ENCODE data around the gene POLR2C. TPM values are rescaled to one million over a fixed set of nuclear protein-coding genes. Genes with fewer than 3 reads are reported as not detected.

POLR2C gene
- total RNA-seq, 5 donors from 2014 or later (not counting 1 experiment from before 2014, with no cell fraction given) = 63.8 to 93.9 (median 69.0) TPM

- H3K4me3 ChIP-seq (ENCODE audit: control insufficient read depth in 1 of 2, extremely low read depth in 1 of 2, low read length in 1 of 2) = no peak overlapping the region
- ATAC-seq (replicated peaks in 1 of 4) = no peak
- Mint-ChIP-seq H3K4me3 (no peak overlapping the region), H3K36me3 (peaks cover 7% of the 10 kb centered on the region), H3K27me3 (no peaks in the 10 kb centered on the region), H3K9me3 (no peaks in the 10 kb centered on the region), H3K27ac (no peak overlapping the region), H3K4me1 (no peaks in the 10 kb centered on the region)
- 74% methylated on average over 11 of the region's 13 CpGs for WGBS (ENCODE audit: insufficient coverage)
- no peaks in the 10 kb centered on the region for H3K9me3 ChIP-seq
- H3K27ac ChIP-seq (ENCODE audit: low read length) = no peak overlapping the region
- no peaks in the 10 kb centered on the region for H3K4me1 ChIP-seq (ENCODE audit: control insufficient read depth in 1 of 2, extremely low read depth in 1 of 2, insufficient read depth in 2 of 2, low read length in 2 of 2)
- H3K27me3 ChIP-seq (replicated peaks in 1 of 2; ENCODE audit: control insufficient read depth in 2 of 2, extremely low read depth in 1 of 2, insufficient read depth in 2 of 2, low read length in 1 of 2) = peaks cover 0 to 20% of the 10 kb centered on the region in 2 experiments
- H3K36me3 ChIP-seq (ENCODE audit: control insufficient read depth in 2 of 2, extremely low read depth in 1 of 2, insufficient read depth in 1 of 2, low read length in 1 of 2) = peaks cover 0 to 5% of the 10 kb centered on the region in 2 donors
- ChIA-PET POLR2A (no interaction called here), CTCF (no interaction called here)
- DNase-seq = no peak
Observed at GRCh38 chr16:57507136-57508034, 44.9 kb downstream of the POLR2C start.

GRCh38 chr16:57508035-57508425 is 45.6 kb downstream of the POLR2C start:
- Mint-ChIP-seq H3K27me3 (no peaks in the 10 kb centered on the region), H3K9me3 (no peaks in the 10 kb centered on the region), H3K4me1 (no peaks in the 10 kb centered on the region), H3K36me3 (peaks cover 10% of the 10 kb centered on the region), H3K27ac (no peak overlapping the region), H3K4me3 (no peak overlapping the region)
- H3K4me3 ChIP-seq (ENCODE audit: control insufficient read depth in 1 of 2, extremely low read depth in 1 of 2, low read length in 1 of 2) = no peak overlapping the region
- no peaks in the 10 kb centered on the region for H3K4me1 ChIP-seq (ENCODE audit: control insufficient read depth in 1 of 2, extremely low read depth in 1 of 2, insufficient read depth in 2 of 2, low read length in 2 of 2)
- ATAC-seq (replicated peaks in 1 of 4) (no peak), DNase-seq (no peak)
- no peak overlapping the region for H3K27ac ChIP-seq (ENCODE audit: low read length)
- peaks cover 0 to 20% of the 10 kb centered on the region in 2 experiments for H3K27me3 ChIP-seq (replicated peaks in 1 of 2; ENCODE audit: control insufficient read depth in 2 of 2, extremely low read depth in 1 of 2, insufficient read depth in 2 of 2, low read length in 1 of 2)
- CTCF ChIA-PET = no interaction called here
- WGBS (ENCODE audit: insufficient coverage) = 89% methylated on average over 2 of the region's 3 CpGs
- no peaks in the 10 kb centered on the region for H3K9me3 ChIP-seq
- POLR2A ChIA-PET = no interaction called here
- H3K36me3 ChIP-seq (ENCODE audit: control insufficient read depth in 2 of 2, extremely low read depth in 1 of 2, insufficient read depth in 1 of 2, low read length in 1 of 2) = peaks cover 4 to 9% of the 10 kb centered on the region in 2 donors

GRCh38 chr16:57509231-57509923 is 46.9 kb downstream of the POLR2C start:
- H3K9me3 ChIP-seq = no peaks in the 10 kb centered on the region
- 92% methylated on average over 2 of the region's 12 CpGs for WGBS (ENCODE audit: insufficient coverage)
- Mint-ChIP-seq H3K4me3 (no peak overlapping the region), H3K36me3 (peaks cover 17% of the 10 kb centered on the region), H3K27me3 (no peaks in the 10 kb centered on the region), H3K9me3 (no peaks in the 10 kb centered on the region), H3K27ac (no peak overlapping the region), H3K4me1 (no peaks in the 10 kb centered on the region)
- no peaks in the 10 kb centered on the region for H3K4me1 ChIP-seq (ENCODE audit: control insufficient read depth in 1 of 2, extremely low read depth in 1 of 2, insufficient read depth in 2 of 2, low read length in 2 of 2)
- H3K27me3 ChIP-seq (replicated peaks in 1 of 2; ENCODE audit: control insufficient read depth in 2 of 2, extremely low read depth in 1 of 2, insufficient read depth in 2 of 2, low read length in 1 of 2) = peaks cover 0 to 16% of the 10 kb centered on the region in 2 experiments
- CTCF ChIA-PET = no interaction called here
- H3K36me3 ChIP-seq (ENCODE audit: control insufficient read depth in 2 of 2, extremely low read depth in 1 of 2, insufficient read depth in 1 of 2, low read length in 1 of 2) = peaks cover 7 to 15% of the 10 kb centered on the region in 2 donors
- no peak for ATAC-seq (replicated peaks in 1 of 4)
- POLR2A ChIA-PET = no interaction called here
- no peak overlapping the region for H3K27ac ChIP-seq (ENCODE audit: low read length)
- no peak overlapping the region for H3K4me3 ChIP-seq (ENCODE audit: control insufficient read depth in 1 of 2, extremely low read depth in 1 of 2, low read length in 1 of 2)
- DNase-seq = no peak

- H3K36me3 ChIP-seq (ENCODE audit: control insufficient read depth in 2 of 2, extremely low read depth in 1 of 2, insufficient read depth in 1 of 2, low read length in 1 of 2) = peaks cover 7 to 18% of the 10 kb centered on the region in 2 donors
- Mint-ChIP-seq H3K27me3 (no peaks in the 10 kb centered on the region), H3K4me3 (no peak overlapping the region), H3K27ac (no peak overlapping the region), H3K9me3 (no peaks in the 10 kb centered on the region), H3K36me3 (peaks cover 17% of the 10 kb centered on the region), H3K4me1 (no peaks in the 10 kb centered on the region)
- 72% methylated on average over 10 of the region's 10 CpGs for WGBS (ENCODE audit: insufficient coverage)
- ATAC-seq (replicated peaks in 1 of 4) = no peak
- ChIA-PET CTCF (no interaction called here), POLR2A (no interaction called here)
- DNase-seq = no peak
- H3K9me3 ChIP-seq = no peaks in the 10 kb centered on the region
- H3K4me1 ChIP-seq (ENCODE audit: control insufficient read depth in 1 of 2, extremely low read depth in 1 of 2, insufficient read depth in 2 of 2, low read length in 2 of 2) = no peaks in the 10 kb centered on the region
- peaks cover 0 to 16% of the 10 kb centered on the region in 2 experiments for H3K27me3 ChIP-seq (replicated peaks in 1 of 2; ENCODE audit: control insufficient read depth in 2 of 2, extremely low read depth in 1 of 2, insufficient read depth in 2 of 2, low read length in 1 of 2)
- no peak overlapping the region for H3K4me3 ChIP-seq (ENCODE audit: control insufficient read depth in 1 of 2, extremely low read depth in 1 of 2, low read length in 1 of 2)
- H3K27ac ChIP-seq (ENCODE audit: low read length) = no peak overlapping the region
Observed at GRCh38 chr16:57510016-57510871, 47.8 kb downstream of the POLR2C start.

GRCh38 chr16:57512296-57513001 is 50.0 kb downstream of the POLR2C start:
- Mint-ChIP-seq H3K9me3 (no peaks in the 10 kb centered on the region), H3K27me3 (no peaks in the 10 kb centered on the region), H3K27ac (no peak overlapping the region), H3K36me3 (peaks cover 28% of the 10 kb centered on the region), H3K4me3 (no peak overlapping the region), H3K4me1 (no peaks in the 10 kb centered on the region)
- Histone ChIP-seq H3K9me3 (no peaks in the 10 kb centered on the region), H3K36me3 (ENCODE audit: control insufficient read depth in 2 of 2, extremely low read depth in 1 of 2, insufficient read depth in 1 of 2, low read length in 1 of 2) (peaks cover 7 to 19% of the 10 kb centered on the region in 2 donors), H3K4me1 (ENCODE audit: control insufficient read depth in 1 of 2, extremely low read depth in 1 of 2, insufficient read depth in 2 of 2, low read length in 2 of 2) (no peaks in the 10 kb centered on the region), H3K27me3 (replicated peaks in 1 of 2; ENCODE audit: control insufficient read depth in 2 of 2, extremely low read depth in 1 of 2, insufficient read depth in 2 of 2, low read length in 1 of 2) (peaks cover 0 to 9% of the 10 kb centered on the region in 2 experiments), H3K27ac (ENCODE audit: low read length) (no peak overlapping the region), H3K4me3 (ENCODE audit: control insufficient read depth in 1 of 2, extremely low read depth in 1 of 2, low read length in 1 of 2) (no peak overlapping the region)
- ATAC-seq (replicated peaks in 1 of 4) (no peak), DNase-seq (no peak)
- CTCF ChIA-PET = interaction anchor here in 1 of 2 donors (0.6 kb wide), 1 partner anchor 192 kb away, joined by 3 read pairs; no protein-coding TSS in a partner anchor
- POLR2A ChIA-PET = no interaction called here
- WGBS (ENCODE audit: insufficient coverage) = 96% methylated on average over 5 of the region's 23 CpGs
